H9 (cell line): ENCODE measurements around the gene LRCOL1. TPM values are rescaled to one million over a fixed set of nuclear protein-coding genes. Genes with fewer than 3 reads are reported as not detected.

Experiments used
- DNase-seq: peaks from one replicate; pipeline ENCODE4 v3.0.0-alpha.2; 2017
- H2AFZ ChIP-seq: one replicate; pipeline ENCODE4 v1.6.1; 2013; ENCODE audit warnings: mild to moderate bottlenecking, low read length, control low read depth, moderate library complexity
- H2AK5ac ChIP-seq: 2 replicates; pipeline ENCODE4 v1.6.1; 2013; ENCODE audit warnings: low read length, control low read depth, mixed read lengths; ENCODE audit not compliant: insufficient read length
- H2BK120ac ChIP-seq: one replicate; pipeline ENCODE4 v1.6.1; 2013; ENCODE audit warnings: low read depth, mild to moderate bottlenecking, low read length, control low read depth, inconsistent platforms; ENCODE audit not compliant: poor library complexity, severe bottlenecking
- H2BK12ac ChIP-seq: 2 replicates; pipeline ENCODE4 v1.6.1; 2013; ENCODE audit warnings: low read length, control low read depth, mixed read lengths, low read depth; ENCODE audit not compliant: insufficient read length
- H2BK15ac ChIP-seq: 2 replicates; pipeline ENCODE4 v1.6.1; 2013; ENCODE audit warnings: low read depth, low read length, control low read depth
- H2BK20ac ChIP-seq: one replicate; pipeline ENCODE4 v1.6.1; 2013; ENCODE audit warnings: low read depth, mild to moderate bottlenecking, low read length, control low read depth, inconsistent platforms; ENCODE audit not compliant: poor library complexity, severe bottlenecking
- H2BK5ac ChIP-seq: 2 replicates; pipeline ENCODE4 v1.6.1; 2013; ENCODE audit warnings: low read length, control low read depth, mixed read lengths; ENCODE audit not compliant: insufficient read length
- H3K14ac ChIP-seq: 2 replicates; pipeline ENCODE4 v1.6.1; 2013; ENCODE audit warnings: low read length, control low read depth; ENCODE audit not compliant: insufficient read depth
- H3K18ac ChIP-seq: 2 replicates; pipeline ENCODE4 v1.6.1; 2013; ENCODE audit warnings: low read depth, mild to moderate bottlenecking, mixed read lengths, low read length, control low read depth; ENCODE audit not compliant: insufficient read length
- H3K23ac ChIP-seq: 2 replicates; pipeline ENCODE4 v1.6.1; 2013; ENCODE audit warnings: low read length, control low read depth, mixed read lengths, low read depth; ENCODE audit not compliant: insufficient read length
- H3K23me2 ChIP-seq: 2 replicates; pipeline ENCODE4 v1.6.1; 2013; ENCODE audit warnings: low read depth, mild to moderate bottlenecking, mixed read lengths, low read length, control low read depth; ENCODE audit not compliant: insufficient read length, poor library complexity, severe bottlenecking
- H3K27ac ChIP-seq: 2 replicates; pipeline ENCODE4 v1.5.1; 2013; ENCODE audit warnings: low read length, control low read depth, mixed read lengths, low read depth; ENCODE audit not compliant: insufficient read length
- H3K27me3 ChIP-seq: 2 replicates; pipeline ENCODE4 v1.6.1; 2013; ENCODE audit warnings: low read length, control low read depth, inconsistent platforms; ENCODE audit not compliant: insufficient read depth
- H3K4ac ChIP-seq: 2 replicates; pipeline ENCODE4 v1.6.1; 2013; ENCODE audit warnings: low read depth, mild to moderate bottlenecking, control low read depth, inconsistent platforms, low read length, moderate library complexity
- H3K4me1 ChIP-seq: 2 replicates; pipeline ENCODE4 v1.6.1; 2013; ENCODE audit warnings: low read length, control low read depth, inconsistent platforms; ENCODE audit not compliant: insufficient read depth
- H3K4me2 ChIP-seq: 2 replicates; pipeline ENCODE4 v1.6.1; 2013; ENCODE audit warnings: low read length, control low read depth, mixed read lengths; ENCODE audit not compliant: insufficient read length, insufficient read depth
- H3K56ac ChIP-seq: 2 replicates; pipeline ENCODE4 v1.6.1; 2013; ENCODE audit warnings: low read depth, mild to moderate bottlenecking, mixed read lengths, low read length, control low read depth; ENCODE audit not compliant: insufficient read length
- H3K79me1 ChIP-seq: 2 replicates; pipeline ENCODE4 v1.6.1; 2013; ENCODE audit warnings: low read depth, mild to moderate bottlenecking, moderate library complexity, low read length, control low read depth, inconsistent platforms; ENCODE audit not compliant: insufficient read depth, poor library complexity, severe bottlenecking
- H3K79me2 ChIP-seq: 2 replicates; pipeline ENCODE4 v1.6.1; 2013; ENCODE audit warnings: low read length, control low read depth, inconsistent platforms; ENCODE audit not compliant: insufficient read depth
- H3K9ac ChIP-seq: 2 replicates; pipeline ENCODE4 v1.6.1; 2013; ENCODE audit warnings: low read length, control low read depth, mixed read lengths; ENCODE audit not compliant: insufficient read length; ENCODE audit errors: extremely low read depth
- H3K9me3 ChIP-seq: one replicate; pipeline ENCODE4 v1.6.1; 2013; ENCODE audit warnings: low read depth, low read length, inconsistent platforms; ENCODE audit not compliant: control insufficient read depth
- H3T11ph ChIP-seq: one replicate; pipeline ENCODE4 v1.6.1; 2013; ENCODE audit warnings: mild to moderate bottlenecking, low read length, control low read depth, inconsistent platforms
- H4K20me1 ChIP-seq: one replicate; pipeline ENCODE4 v1.6.1; 2013; ENCODE audit not compliant: control insufficient read depth, insufficient read length, insufficient read depth
- H4K5ac ChIP-seq: 2 replicates; pipeline ENCODE4 v1.6.1; 2013; ENCODE audit warnings: low read depth, mild to moderate bottlenecking, mixed read lengths, low read length, control low read depth; ENCODE audit not compliant: insufficient read length
- H4K8ac ChIP-seq: replicated peaks from 2 replicates; pipeline ENCODE4 v1.6.1; 2013; ENCODE audit warnings: low read length, control low read depth, mixed read lengths, low read depth; ENCODE audit not compliant: insufficient read length
- H4K91ac ChIP-seq: 2 replicates; pipeline ENCODE4 v1.6.1; 2013; ENCODE audit warnings: low read depth, mild to moderate bottlenecking, moderate library complexity, mixed read lengths, low read length, control low read depth; ENCODE audit not compliant: insufficient read length
- H3K27ac Mint-ChIP-seq, 3 experiments: 2 replicates in 2 of 3; 3 replicates in 1 of 3; pipeline ENCODE4 v1.8.0; 2020 to 2021; ENCODE audit warnings: mixed read lengths in 3 of 3, mild to moderate bottlenecking in 1 of 3, moderate library complexity in 1 of 3
- H3K27me3 Mint-ChIP-seq: 2 replicates; pipeline ENCODE4 v1.8.0; 2021; ENCODE audit warnings: low read depth, mild to moderate bottlenecking, moderate library complexity, mixed read lengths
- H3K36me3 Mint-ChIP-seq, 3 experiments: 2 replicates in 2 of 3; 3 replicates in 1 of 3; pipeline ENCODE4 v1.8.0; 2020 to 2021; ENCODE audit warnings: low read depth in 3 of 3, mixed read lengths in 3 of 3; ENCODE audit not compliant: insufficient read depth in 1 of 3
- H3K4me1 Mint-ChIP-seq, 2 experiments: 2 replicates each; pipeline ENCODE4 v1.8.0; 2020; ENCODE audit warnings: mixed read lengths in 2 of 2
- H3K4me3 Mint-ChIP-seq, 2 experiments: 2 replicates in 1 of 2; 3 replicates in 1 of 2; pipeline ENCODE4 v1.8.0; 2020 to 2021; ENCODE audit warnings: mild to moderate bottlenecking in 2 of 2, mixed read lengths in 2 of 2, moderate library complexity in 1 of 2
- H3K9me3 Mint-ChIP-seq, 2 experiments: 2 replicates in 1 of 2; 3 replicates in 1 of 2; pipeline ENCODE4 v1.8.0; 2020; ENCODE audit warnings: mild to moderate bottlenecking in 2 of 2, mixed read lengths in 2 of 2, moderate library complexity in 1 of 2
- WGBS: extraction: QIAGEN DNeasy Blood & Tissue Kit; methylation state at CpG from one replicate; pipeline ENCODE4 v1.1.7; 2013; ENCODE audit warnings: missing lambda C conversion rate, low lambda C conversion rate, mixed read lengths; ENCODE audit not compliant: insufficient read length; ENCODE audit errors: extremely low coverage; 5-methylcytosine and 5-hydroxymethylcytosine counted together
- total RNA-seq: library from RNA; stranded (reverse); gene quantifications from 2 replicates; pipeline ENCODE4 v1.2.1, GENCODE V29; 2021
- TF ChIP-seq, protein P1 (sequence below): fragments of 200-600 bp; sonication (generic); conservative IDR thresholded peaks from 3 replicates; pipeline ENCODE4 v1.8.0; 2021; ENCODE audit warnings: antibody characterized with exemption, mild to moderate bottlenecking

Gene LRCOL1
- total RNA-seq, 1 experiment from 2014 or later, result not detected

DNA sequence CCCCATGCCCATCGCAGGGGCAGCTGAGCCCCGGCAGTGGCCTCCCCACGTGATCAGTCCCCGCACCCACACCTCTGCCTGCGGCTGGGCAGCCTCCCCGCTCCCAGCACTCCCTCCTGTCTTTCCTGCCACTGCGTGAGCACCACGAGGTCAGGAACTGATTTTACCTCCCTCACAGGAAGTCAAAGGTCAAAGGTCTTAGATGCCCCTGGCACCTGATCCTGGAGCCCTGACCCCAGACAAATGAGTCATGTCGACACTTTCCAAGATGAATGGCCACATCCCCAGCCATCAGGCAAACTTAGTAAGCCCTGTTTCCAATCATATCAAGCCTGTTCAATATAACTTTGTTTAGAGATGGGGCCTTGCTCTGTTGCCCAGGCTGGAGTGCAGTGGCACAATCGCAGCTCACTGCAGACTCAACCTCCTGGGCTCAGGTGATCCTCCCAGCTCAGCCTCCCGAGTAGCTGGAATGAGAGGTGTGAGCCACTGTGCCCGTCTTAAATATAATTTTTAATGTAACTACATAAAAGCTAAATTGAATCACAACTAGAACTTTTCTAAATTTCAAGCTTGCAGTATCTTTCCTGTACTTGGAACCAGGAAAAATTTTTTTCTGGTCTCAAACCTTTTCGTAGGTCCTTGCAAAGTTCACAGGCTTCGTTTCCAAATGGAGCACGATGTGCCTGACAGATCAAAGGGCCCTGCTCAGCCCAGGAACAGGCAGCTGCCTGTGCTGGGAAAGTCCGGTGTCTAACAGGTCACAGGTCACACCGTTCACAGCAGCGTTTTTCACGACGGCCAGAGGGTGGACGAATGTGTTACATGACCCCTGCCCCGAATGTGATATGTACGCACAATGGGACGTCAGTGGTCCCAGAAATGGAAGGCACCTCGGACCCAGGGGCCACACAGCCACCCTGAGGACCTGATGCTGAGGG, 1.9 kb downstream of the LRCOL1 start:
- Histone ChIP-seq H4K5ac (no peak overlapping the region), H2BK20ac (no peak overlapping the region), H3K27ac (no peak overlapping the region), H3K23me2 (no peaks in the 10 kb centered on the region), H3K9ac (no peak overlapping the region), H3T11ph (no peak overlapping the region), H3K79me2 (no peaks in the 10 kb centered on the region), H2AFZ (no peak overlapping the region), H2BK15ac (no peak overlapping the region), H3K14ac (no peak overlapping the region), H4K20me1 (no peaks in the 10 kb centered on the region), H4K8ac (no peak overlapping the region), H2BK12ac (no peak overlapping the region), H3K4me1 (no peaks in the 10 kb centered on the region), H3K4ac (no peak overlapping the region), H2BK120ac (no peak overlapping the region), H2AK5ac (no peak overlapping the region), H4K91ac (no peak overlapping the region), H3K4me2 (no peak overlapping the region), H3K27me3 (peaks cover 11% of the 10 kb centered on the region), H3K56ac (no peak overlapping the region), H3K9me3 (peaks cover 7% of the 10 kb centered on the region), H2BK5ac (no peak overlapping the region), H3K79me1 (no peaks in the 10 kb centered on the region), H3K23ac (no peak overlapping the region), H3K18ac (no peak overlapping the region)
- H3K4me3 Mint-ChIP-seq, result no peak overlapping the region
- peaks cover 13 to 15% of the 10 kb centered on the region in 2 experiments; a peak in 4 of 5 replicates for H3K9me3 Mint-ChIP-seq
- WGBS, result no CpG with 5 or more reads among the region's 25 CpGs
- peaks cover 0 to 4% (median 3%) of the 10 kb centered on the region in 3 experiments; a peak in 3 of 7 replicates for H3K36me3 Mint-ChIP-seq
- peaks cover 98% of the 10 kb centered on the region for H3K27me3 Mint-ChIP-seq
- H3K27ac Mint-ChIP-seq, result peak overlapping the region in 1 of 3 experiments; percentile 67; a peak in 1 of 7 replicates
- DNase-seq, result no peak
- TF ChIP-seq, protein P1, sequence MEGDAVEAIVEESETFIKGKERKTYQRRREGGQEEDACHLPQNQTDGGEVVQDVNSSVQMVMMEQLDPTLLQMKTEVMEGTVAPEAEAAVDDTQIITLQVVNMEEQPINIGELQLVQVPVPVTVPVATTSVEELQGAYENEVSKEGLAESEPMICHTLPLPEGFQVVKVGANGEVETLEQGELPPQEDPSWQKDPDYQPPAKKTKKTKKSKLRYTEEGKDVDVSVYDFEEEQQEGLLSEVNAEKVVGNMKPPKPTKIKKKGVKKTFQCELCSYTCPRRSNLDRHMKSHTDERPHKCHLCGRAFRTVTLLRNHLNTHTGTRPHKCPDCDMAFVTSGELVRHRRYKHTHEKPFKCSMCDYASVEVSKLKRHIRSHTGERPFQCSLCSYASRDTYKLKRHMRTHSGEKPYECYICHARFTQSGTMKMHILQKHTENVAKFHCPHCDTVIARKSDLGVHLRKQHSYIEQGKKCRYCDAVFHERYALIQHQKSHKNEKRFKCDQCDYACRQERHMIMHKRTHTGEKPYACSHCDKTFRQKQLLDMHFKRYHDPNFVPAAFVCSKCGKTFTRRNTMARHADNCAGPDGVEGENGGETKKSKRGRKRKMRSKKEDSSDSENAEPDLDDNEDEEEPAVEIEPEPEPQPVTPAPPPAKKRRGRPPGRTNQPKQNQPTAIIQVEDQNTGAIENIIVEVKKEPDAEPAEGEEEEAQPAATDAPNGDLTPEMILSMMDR, result no peak
- no peaks in the 10 kb centered on the region for H3K4me1 Mint-ChIP-seq
